HG02798 (cell line): ENCODE data around the gene KCNG2.
"Not testable (repeated sequence)": the region's sequence is repeated elsewhere in the genome, so short reads cannot be mapped to it uniquely, and the experiment has no call there.

Experiments
- ATAC-seq: cut with Tn5 transposase; IDR thresholded peaks from one replicate; pipeline ENCODE4 v1.9.1; 2021; ENCODE audit warnings: mild to moderate bottlenecking; ENCODE audit not compliant: unreplicated experiment, poor library complexity

The KCNG2 gene

GRCh38 chr18:79865951-79866350 lies 68.2 kb downstream of the KCNG2 start:
- ATAC-seq, result not testable (repeated sequence)

- ATAC-seq, result no peak
These were observed 69.3 kb downstream of the KCNG2 start for GRCh38 chr18:79866889-79867574.

DNA sequence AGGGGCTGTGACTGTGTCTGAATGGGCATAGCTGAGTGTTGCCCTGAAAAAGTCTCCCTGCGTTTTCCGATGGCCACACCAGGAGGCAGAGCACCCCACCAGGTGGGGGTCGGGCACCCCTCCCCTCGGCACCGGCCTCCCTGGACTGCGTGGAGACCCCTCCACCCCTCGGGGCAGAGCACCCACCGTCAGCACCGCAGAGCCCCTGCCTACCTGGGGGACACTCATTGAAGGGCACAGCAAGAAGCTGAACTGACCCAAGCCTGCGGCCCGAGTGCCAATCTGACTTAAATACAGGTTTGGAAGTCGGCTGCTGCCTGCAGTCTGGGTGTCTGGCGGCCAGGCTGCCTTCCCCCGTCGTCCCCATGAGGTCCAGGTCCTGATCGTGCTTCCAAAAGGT lies 69.9 kb downstream of the KCNG2 start:
- no peak for ATAC-seq

GRCh38 chr18:79868168-79868784 lies 70.5 kb downstream of the KCNG2 start:
- ATAC-seq, result no peak

GRCh38 chr18:79868811-79869541 lies 71.2 kb downstream of the KCNG2 start:
- ATAC-seq, result no peak

- no peak for ATAC-seq
These were observed 72.0 kb downstream of the KCNG2 start for GRCh38 chr18:79869591-79870300.

DNA sequence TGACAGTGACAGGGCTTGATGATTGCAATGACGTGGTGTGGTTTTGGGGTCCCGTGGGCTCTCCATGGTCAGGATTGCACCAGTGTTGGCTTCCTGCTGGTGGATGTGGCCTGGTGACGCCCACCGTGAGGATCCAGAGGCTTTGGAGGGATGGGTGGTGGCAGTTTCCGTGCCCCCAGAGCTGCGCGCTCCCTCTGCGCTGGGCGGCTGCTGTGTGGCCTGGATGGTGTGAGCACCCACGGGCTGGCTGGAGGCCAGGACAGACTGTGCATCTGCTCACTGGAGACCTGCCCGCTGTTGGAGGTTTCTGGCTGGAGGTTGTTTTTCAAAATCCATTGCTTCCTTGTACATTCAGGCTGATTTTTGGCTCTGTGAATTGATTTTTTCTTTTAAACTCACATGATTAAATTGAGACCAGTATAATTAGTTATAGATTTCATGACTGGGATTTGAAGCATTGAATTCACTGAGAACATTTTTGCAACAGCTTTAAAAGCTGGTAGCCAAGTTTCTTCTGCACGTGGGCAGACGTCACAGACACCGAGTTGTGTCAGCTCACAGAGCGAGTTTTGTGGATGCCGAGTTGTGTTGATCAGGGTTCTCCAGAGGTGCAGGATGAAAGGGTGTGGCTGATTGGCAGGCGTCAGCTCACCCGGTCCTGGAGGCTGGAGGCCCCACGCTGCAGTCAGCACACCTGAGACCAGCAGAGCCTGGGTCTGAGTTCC lies 72.7 kb downstream of the KCNG2 start:
- no peak for ATAC-seq

DNA sequence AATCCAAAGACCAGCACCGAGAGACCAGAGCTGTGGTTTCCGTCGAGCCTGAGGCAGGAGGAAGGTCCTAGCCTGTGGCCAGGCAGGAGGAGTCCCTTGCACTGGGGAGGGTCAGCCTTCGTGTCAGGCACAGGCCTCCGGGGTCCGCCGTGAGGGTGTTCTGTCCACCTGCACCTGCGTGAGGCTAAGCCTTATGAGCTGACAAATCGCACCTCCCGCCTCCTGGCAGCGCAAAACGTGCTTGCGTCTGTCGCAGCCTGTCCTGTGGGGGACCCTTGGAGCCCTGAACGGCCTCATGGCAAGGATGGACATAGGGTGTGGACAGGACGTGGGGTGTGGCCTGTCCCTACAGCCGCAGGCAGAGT lies 73.3 kb downstream of the KCNG2 start:
- no peak for ATAC-seq

GRCh38 chr18:79871481-79872091 lies 73.8 kb downstream of the KCNG2 start:
- ATAC-seq, result no peak

- no peak for ATAC-seq
These were observed 75.0 kb downstream of the KCNG2 start for GRCh38 chr18:79872527-79873444.

DNA sequence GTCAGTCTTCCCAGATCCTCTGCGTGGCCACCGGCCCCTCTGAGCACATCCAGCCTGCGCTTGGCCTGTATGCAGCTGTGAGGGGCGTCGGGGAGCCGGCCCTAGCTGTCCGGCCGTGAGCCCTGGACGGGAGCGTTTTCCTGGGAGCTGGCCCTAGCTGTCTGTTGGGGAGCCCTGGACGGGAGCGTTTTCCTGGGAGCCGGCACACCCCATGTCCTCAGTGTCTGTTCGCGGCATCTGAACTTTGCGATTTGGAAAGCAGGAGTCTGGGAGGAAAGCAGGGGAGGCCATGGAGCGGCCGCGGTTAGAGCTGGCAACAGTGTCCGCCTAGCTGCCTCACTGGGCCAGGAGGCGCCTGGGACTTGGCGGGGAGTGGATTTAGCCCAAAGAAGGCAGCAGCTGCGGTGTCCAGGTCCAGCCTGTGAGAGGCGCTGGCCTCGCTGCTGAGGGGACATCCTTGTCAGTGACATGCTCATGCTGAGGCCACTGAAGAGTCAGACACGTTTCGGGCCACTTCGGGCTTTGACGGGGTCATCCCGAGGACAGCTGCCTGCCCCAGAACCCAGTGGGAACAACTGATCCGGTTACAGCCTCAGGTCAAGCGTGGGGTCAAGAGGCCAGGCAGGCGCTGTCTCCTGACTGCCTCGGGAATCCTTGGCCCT lies 75.8 kb downstream of the KCNG2 start:
- no peak for ATAC-seq

DNA sequence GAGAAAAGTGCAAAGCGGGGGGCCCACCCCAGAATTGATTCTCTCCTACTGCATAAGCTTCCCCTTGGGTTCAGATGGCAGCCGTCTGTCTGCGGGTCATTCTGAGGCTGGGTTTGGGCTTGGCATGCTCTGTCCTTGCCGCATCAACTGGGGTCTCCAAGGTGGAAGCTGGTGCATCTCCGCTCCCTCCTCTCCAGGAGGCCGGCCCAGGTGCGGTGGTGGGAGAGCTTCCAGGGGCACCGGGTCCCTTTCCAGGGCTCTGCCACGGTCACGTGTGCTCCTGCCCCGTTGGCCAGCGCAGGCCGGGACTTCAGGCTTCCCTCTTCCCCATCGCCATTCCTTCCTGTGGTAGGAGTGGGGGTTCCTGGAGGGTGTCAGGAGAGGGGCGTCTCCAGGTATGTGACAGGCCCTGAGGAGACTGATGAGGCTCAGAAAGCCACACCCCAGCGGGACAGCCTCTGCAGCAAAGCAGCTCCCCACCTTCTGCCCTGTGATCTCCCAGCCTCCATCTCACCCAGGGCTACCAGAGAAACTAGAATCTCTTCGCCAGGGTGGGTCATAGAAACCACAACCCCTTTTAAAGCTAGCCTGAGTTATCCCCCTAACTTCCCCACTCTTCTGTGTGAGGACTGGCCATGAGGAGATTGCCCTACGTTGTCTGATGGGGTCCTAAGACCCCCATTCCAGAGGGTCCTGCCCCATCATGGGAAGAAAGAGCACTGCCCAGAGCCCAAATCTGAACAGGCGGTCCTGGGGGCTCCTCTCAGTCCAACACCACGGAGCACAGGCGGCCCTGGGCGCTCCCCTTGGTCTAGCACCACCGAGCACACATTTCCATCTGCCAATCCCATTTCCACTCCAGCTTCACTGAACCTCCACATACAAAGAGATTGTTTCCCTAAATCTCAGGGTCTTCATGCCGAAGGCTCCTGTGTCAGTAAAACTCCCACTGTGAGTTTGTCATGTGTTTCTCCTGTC lies 77.1 kb downstream of the KCNG2 start:
- no peak for ATAC-seq

GRCh38 chr18:79875531-79875919 lies 77.8 kb downstream of the KCNG2 start:
- no peak for ATAC-seq

DNA sequence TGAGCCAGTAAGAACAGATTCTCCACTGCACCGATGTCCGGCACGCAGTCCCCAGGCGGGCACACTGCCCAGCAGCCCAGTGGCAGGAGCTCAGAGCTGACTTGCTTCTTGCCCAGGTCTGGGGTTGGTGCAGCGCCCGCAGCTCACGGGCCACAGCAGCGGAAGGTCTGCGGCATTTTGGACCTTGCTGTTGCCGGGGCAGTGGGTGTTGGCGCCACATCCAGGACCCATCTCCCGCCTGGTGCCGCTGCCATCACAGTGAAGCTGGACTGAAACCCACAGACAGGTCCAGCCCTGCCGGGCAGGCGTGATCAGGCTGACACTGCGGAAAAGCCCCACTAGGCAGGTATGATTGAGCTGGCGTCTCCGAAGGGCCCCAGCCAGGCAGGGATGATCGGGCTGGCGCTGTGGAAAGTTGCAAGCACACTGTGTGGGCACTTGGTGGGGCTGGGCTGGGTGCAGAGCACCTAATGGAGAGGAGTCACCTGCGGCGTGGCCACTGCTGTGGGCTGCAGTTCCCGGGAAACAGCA lies 78.3 kb downstream of the KCNG2 start:
- no peak for ATAC-seq

GRCh38 chr18:79876497-79876896 lies 78.8 kb downstream of the KCNG2 start:
- ATAC-seq, result no peak

GRCh38 chr18:79877163-79878091 lies 79.7 kb downstream of the KCNG2 start:
- no peak for ATAC-seq
